ENCODE results near the gene SPOP.
"Not testable (repeated sequence)": the region's sequence is repeated elsewhere in the genome, so short reads cannot be mapped to it uniquely, and the experiment has no call there.

SPOP gene

GRCh38 chr17:49677933-49678847 is at the start of gene SPOP:
TSS of gene SPOP (minus strand) at chr17:49678097. CDS start at chr17:49622810, 55,287 bp downstream.
- peak; percentile 92 for DNase-seq

GRCh38 chr17:49727380-49727779 is 49.5 kb upstream of the SPOP start:
- no peak for DNase-seq

- DNase-seq, result no peak
These were observed 47.7 kb upstream of the SPOP start for GRCh38 chr17:49725452-49726130.

GRCh38 chr17:49724552-49724951 is 46.7 kb upstream of the SPOP start:
- DNase-seq, result not testable (repeated sequence)

- DNase-seq, result no peak
These were observed 45.5 kb upstream of the SPOP start for GRCh38 chr17:49723423-49723822.

DNA sequence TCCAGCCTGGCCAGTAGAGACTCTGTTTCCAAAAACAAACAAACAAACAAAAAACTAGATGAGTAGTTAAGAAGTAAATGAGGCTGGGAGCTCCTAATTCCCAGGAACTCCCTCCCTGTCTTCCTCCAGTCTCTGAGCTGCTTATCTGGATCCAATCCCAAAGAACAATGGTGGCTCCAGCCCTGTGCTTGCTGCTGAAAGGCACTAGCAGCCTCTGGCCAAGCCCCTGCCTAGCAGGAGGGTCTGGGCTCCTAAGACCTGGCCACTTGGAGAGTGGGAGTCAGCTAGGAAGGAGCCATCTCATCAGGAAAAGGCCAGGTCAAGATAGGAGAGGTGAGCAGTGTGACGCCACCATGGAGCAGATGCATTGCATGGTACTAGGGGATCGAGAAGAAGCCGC is 44.2 kb upstream of the SPOP start:
- no peak for DNase-seq

DNA sequence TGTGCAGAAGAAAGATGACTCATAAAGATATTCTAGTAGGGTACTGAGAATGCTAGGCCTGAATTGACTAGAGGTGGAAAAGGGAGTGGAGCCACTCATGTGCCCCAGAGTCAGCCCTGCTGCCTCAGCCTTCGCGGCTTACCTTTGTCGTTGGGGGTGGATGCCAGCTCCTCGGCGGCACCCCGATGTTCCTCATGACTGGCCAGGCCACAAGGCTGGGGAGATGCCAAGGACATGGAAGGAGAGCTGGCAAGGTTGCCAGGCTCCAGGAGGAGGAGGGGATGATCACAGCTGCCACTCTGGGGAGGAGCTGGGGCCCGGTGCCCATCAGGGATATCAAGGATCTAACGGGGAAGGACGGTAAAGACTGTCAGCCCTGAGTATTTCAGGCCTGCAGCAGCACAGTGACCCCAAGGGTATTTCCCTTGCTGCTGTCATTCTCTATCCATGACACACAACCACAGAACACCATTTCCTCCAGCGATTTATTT is 39.5 kb upstream of the SPOP start:
- no peak for DNase-seq

DNA sequence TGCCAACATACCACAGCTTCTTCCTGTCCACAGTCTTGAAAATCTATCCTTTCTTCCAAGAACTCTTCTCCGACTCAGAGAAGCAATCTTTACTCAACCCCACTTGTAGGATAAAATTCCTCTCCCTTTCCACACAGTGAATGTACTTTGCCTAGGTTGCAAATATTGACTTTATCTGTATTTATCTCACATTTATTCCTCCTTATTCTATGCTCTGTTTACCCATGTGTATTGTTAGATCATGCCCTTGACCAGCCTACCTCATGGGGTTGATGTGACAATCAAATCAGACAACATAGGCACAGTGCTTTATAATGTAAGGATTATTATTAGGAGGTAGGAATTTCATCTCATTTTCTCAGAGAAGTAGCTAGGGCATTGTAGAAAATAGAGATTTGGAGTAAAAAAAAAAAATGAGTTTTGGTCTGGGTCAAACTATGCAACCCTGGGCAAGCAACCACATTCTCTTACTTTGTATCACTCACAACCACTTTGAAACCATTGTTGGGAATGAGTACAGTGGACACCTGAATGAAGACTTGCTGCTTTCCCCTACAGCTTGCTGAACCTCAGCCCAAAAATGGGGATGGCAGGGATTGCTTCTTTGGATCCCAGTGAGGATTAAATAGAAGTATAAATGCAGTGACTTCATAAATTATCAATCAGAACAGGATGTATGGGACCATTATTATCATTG is 38.9 kb upstream of the SPOP start:
- DNase-seq, result no peak

DNA sequence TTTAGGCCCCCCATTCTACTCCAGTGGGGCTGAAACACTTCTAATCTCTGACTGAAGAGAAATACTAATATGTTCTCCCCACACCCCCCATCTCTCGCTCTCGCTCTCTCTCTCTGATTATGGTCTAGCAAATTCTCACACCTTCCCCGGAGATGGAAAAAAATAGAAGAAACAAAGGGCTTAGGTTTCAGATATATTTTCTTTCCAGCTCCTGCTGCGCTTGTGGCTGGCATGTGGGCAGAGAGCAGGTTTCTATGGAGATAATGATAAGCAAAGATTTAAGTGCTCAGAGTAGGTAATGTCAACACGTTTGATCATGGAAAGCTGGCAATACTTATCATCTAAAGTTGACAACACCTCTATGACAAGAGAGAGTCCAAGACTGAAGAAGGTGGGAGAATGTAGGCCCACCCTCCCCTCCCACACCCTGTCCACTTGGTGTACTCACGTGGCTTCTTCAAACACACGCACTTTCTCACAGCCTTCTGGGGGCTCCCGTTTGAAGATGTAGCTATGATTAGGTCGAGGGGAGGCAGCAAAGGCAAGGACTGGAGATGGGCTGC is 37.9 kb upstream of the SPOP start:
- no peak for DNase-seq

DNA sequence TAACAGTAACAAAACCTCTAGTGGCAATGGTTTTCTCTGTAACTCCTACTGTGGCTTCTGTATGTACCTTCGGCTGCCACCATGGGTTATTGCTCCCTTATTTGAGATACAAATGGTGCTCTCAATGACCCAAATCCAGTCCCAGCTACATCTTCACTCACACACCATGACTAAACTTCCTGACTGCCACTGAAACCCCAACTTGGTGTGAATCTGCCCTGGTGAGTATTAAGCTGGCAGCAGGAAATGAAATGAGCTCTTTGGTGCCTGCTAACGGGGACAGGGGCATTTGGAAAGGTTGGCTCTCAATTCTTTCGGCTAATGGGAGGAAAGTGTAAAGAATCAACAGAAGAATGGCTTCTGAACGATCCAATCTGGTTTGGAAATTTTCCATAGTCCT is 37.3 kb upstream of the SPOP start:
- DNase-seq, result no peak

DNA sequence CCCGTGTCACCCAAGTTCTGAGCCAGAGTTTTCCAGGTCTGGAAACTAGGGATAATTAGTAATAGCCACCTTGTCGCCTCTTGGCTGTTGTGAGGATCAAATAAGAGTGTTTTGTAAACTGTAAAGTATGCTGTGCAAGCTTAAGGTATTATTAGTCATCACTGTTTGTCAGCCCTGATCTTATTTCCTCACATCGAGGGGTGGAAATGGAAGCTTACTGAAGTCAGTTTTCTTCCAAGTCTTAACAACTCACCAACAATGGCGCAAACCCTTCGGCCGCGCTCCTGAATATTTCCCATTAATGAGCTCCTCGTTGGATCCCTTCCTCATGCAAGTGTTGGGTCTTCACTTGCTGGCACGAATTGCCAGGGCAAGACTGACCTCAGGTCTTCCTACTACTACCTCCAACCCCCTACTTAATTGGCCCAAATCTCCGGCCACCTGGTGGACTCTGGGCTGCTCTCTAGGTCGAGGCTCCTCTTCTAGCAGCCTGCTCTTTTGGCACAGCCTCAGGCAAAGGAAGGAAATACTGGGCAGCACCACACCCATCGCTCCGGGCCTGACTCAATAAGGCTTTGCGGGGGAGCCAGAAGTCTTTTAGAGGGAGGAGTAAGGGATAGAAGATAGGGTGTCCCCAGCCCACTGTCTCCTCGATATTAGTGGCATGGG is 30.8 kb upstream of the SPOP start:
- DNase-seq, result no peak

DNA sequence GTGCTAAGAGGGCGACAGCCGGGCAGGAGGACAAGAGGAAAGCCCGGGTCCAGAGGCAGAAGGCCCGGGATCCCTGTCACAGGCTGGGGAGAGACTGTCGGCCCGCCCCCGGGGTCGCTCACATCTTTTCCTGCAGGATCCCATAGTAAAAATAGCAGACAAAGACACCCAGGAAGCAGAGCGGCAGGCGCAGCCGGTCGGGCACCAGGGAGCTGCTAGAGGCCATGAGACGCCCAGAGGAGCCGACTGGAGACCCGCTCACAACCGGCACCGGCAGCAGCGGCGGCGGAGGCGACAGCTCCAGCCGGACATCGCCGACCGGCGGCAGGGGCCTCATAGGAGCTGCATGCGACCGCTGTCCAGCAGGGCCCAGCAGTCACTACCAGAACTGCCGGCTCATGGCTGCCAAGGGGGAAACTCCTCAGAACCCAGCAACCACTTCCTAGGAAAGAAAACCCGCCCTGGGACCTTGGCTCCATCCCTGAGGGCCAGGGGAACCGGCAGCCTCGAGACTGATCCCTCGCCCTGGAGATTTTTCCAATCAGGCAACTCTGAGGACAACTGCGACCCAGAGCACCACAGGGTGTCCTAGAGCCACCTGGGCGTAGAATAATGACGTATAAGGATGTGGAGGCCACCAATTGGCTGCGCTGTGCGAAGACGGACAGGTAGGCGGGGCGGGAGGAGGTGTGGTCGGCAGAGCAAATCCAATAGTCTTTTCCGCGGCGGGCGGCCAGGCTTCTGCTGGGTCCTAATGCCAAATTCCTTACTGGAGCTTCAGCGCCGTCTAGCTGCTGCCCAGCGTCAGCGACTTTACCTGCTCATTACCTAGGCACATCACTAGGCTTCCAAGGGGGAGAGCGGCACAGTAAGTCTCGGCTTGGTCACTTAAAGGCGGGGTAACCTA is 30.0 kb upstream of the SPOP start, which contains the start of gene SLC35B1:
SLC35B1 (minus strand) TSS at position 357 of the 907 bp plus-strand sequence; CDS start at position 226, 131 bp downstream.
- peak; percentile 88 for DNase-seq

GRCh38 chr17:49707246-49707607 is 29.3 kb upstream of the SPOP start:
- DNase-seq, result no peak

- DNase-seq, result no peak
These were observed 27.4 kb upstream of the SPOP start for GRCh38 chr17:49705254-49705653.

- no peak for DNase-seq
These were observed 25.8 kb upstream of the SPOP start for GRCh38 chr17:49703557-49704277.

DNA sequence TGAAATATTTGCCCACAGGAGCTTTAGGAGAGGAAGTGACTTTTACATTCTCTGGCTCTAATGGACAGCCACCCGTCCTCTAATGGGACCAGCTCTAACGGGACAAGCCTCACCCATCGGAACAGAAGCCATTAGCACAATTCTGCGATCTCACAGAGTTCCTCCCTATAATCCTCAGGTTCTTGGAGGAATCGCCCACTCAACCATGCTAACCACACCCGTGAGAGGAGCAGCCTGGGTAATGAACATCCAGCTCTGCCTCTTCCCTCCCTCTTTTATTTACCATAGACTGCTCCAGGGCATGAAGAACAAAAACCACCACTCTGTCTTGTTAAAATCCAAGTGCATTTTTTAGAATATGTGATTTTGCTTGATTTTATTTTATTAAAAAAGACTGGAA is 23.1 kb upstream of the SPOP start:
- DNase-seq, result no peak

DNA sequence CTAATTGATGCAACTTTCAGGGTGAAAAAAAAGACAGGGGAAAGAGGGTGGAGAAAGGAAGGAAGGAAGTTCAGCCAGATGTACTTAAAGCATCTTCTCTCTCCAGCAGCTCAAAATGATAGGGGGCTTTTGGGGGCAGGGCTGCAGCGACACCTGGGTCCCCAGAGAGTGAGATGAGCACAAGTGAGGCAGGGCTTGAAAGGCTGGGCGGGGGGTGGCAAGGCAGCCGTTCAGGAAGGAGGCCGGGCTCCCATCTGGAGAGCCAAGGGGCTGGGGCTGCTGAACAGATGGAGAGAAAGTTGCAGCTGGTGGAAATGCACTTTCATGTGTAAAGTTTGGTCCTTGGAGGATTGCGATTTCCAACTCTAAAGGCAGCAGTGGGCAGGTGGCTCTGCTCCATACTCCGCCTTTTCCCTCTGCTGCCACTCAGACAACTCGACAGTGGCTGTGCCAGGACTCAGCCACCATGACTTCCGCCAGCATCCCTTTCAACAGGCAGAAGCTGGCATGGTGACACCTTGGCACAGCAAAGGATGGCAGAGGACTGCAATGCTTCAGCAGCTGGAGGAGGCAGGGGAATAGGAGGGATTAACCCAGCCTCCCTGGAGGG is 22.2 kb upstream of the SPOP start:
- DNase-seq, result no peak

DNA sequence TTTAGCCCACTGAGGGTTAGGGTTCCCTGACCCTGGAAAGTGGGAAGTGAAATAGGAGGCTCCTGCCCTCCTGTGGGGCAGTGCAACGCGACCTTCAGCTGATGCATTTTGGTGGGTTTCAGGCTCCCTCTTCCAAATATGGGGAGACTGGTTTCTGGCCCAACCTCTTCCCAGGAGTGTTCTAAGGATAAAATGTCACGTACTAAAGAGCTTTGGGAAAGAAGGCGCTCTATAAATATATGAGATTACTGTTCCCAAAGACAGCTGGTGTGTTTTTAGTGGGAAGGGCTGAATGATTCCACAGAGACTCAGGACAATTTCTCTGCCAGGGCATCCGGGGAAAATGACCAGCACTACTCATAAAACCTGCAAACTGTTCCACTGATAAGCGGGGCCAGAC is 20.1 kb upstream of the SPOP start:
- no peak for DNase-seq

GRCh38 chr17:49696233-49696761 is 18.4 kb upstream of the SPOP start:
- DNase-seq, result no peak

GRCh38 chr17:49695698-49696232 is 17.9 kb upstream of the SPOP start:
- no peak for DNase-seq
